Measurements from ENCODE around the gene FCER2. TPM values are rescaled to one million over a fixed set of nuclear protein-coding genes. Genes with fewer than 3 reads are reported as not detected.

Gene FCER2
- total and polyA plus RNA-seq, 3 donors from 2014 or later = 0.79 to 1.1 (median 0.87) TPM

GRCh38 chr19:7689165-7689564, 12.8 kb downstream of the FCER2 start:
- no peak for DNase-seq
- no peak overlapping the region for H3K27ac ChIP-seq
- no peak overlapping the region for H3K4me3 ChIP-seq
- no peaks in the 10 kb centered on the region for H3K36me3 ChIP-seq (ENCODE audit: low read depth, missing control alignments)
- intact Hi-C loops (cut with DNase I; ENCODE audit: low total_unique reads) = no loop called here
- TF ChIP-seq CTCF (IDR thresholded peaks at IDR 0.05) (no peak), POLR2A (IDR thresholded peaks at IDR 0.05) (no peak)
- H3K9me3 ChIP-seq = no peaks in the 10 kb centered on the region
- H3K4me1 ChIP-seq = no peaks in the 10 kb centered on the region
- 50 to 61% methylated on average over 8 to 23 of the region's 23 CpGs for WGBS, 2 donors
- no peaks in the 10 kb centered on the region for H3K27me3 ChIP-seq

DNA sequence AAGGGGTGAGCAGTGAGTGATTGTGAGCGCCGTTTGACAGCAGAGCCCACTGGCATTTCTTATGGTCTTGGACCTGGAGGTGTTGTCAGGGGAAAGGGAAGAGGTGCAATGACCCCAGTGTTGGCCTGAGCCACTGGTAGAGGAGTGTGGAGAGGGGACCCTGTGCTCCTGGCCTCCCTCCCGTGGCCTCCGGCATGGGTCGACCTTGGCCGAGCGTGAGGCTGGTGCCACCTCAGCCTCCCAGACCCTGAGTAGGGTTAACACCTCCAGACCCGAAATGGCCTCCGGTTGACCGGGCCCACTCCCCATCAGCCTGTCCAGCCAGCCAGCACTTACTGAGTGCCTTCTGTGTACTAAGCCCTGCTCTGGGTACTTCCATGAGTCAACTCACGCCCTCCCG, 14.8 kb downstream of the FCER2 start:
- Histone ChIP-seq H3K4me1 (no peaks in the 10 kb centered on the region), H3K9me3 (no peaks in the 10 kb centered on the region), H3K27me3 (no peaks in the 10 kb centered on the region), H3K4me3 (no peak overlapping the region), H3K36me3 (ENCODE audit: low read depth, missing control alignments) (no peaks in the 10 kb centered on the region), H3K27ac (no peak overlapping the region)
- TF ChIP-seq CTCF (IDR thresholded peaks at IDR 0.05) = no peak
- no peak for TF ChIP-seq POLR2A (IDR thresholded peaks at IDR 0.05)
- 82 to 95% methylated on average over 5 to 12 of the region's 12 CpGs for WGBS, 2 donors
- intact Hi-C loops (cut with DNase I; ENCODE audit: low total_unique reads) = no loop called here
- no peak for DNase-seq

DNA sequence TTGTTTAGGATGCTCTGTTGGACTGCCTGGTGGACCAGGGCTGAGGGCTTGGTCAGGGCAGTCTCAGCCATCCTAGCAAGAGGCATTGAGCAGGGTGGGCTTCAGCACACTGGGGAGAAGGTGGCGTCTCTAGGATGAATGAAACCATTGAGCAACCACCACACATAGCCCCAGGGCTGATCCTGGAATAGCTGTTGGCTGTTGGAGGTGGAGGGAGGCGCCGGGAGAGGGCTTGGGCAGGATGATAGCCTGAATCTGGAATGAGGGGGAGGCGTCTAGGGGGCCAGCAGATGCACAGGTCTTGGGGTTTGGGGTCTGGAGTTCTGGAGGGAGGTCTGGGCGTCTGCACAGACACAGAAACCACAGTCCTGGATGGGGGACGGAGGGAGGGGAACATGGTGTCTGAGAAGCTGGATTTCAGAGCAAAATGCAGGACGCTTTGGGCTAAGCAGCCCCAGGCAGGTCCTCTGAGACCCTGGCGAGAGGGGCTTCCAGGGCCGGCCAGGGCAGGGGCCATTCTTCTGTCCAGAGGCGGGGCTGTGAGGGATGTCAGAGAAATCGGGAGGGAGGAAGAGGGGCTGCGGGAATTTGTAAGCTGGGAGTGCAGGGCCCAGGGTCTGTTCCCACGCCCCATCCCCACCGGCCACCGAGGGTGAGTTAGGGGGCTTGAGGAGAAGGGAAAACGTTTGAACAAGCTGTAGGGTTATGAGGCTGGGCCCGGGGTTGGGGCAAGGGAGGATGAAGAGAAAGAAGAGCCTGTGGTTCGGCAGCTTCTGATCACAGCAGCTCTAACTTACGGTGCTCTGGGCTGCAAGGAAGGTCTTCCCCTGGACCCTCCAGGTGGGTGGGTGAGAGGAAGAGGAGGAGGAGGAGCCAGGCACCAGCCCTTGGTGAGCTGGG, 16.1 kb downstream of the FCER2 start:
- Histone ChIP-seq H3K27me3 (no peaks in the 10 kb centered on the region), H3K36me3 (ENCODE audit: low read depth, missing control alignments) (no peaks in the 10 kb centered on the region), H3K27ac (no peak overlapping the region), H3K9me3 (no peaks in the 10 kb centered on the region), H3K4me3 (no peak overlapping the region), H3K4me1 (peaks cover 7% of the 10 kb centered on the region)
- no peak for TF ChIP-seq POLR2A (IDR thresholded peaks at IDR 0.05)
- TF ChIP-seq CTCF (IDR thresholded peaks at IDR 0.05) = no peak
- no peak for DNase-seq
- WGBS, 2 donors = 35 to 56% methylated on average over 19 of the region's 19 CpGs
- intact Hi-C loops (cut with DNase I; ENCODE audit: low total_unique reads) = no loop called here

DNA sequence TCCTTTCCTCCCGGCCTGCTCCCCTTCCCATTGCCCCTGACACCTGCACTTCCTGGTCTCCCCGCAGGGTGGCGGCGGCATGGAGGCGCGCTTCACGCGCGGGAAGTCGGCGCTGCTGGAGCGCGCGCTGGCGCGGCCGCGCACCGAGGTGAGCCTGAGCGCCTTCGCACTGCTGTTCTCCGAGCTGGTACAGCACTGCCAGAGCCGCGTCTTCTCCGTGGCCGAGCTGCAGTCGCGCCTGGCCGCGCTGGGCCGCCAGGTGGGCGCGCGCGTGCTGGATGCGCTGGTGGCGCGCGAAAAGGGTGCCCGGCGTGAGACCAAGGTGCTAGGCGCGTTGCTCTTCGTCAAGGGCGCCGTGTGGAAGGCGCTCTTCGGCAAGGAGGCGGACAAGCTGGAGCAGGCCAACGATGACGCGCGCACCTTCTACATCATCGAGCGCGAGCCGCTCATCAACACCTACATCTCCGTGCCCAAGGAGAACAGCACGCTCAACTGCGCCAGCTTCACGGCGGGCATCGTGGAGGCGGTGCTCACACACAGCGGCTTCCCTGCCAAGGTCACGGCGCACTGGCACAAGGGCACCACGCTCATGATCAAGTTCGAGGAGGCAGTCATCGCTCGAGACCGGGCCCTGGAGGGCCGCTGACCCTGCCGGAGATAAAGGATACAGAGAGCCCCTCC, 19.6 kb downstream of the FCER2 start:
- H3K9me3 ChIP-seq = no peaks in the 10 kb centered on the region
- TF ChIP-seq POLR2A (IDR thresholded peaks at IDR 0.05) (no peak), CTCF (IDR thresholded peaks at IDR 0.05) (peak in 1 of 3 experiments; percentile 29)
- no peak overlapping the region for H3K27ac ChIP-seq
- no peak for DNase-seq
- intact Hi-C loops (cut with DNase I; ENCODE audit: low total_unique reads) = no loop called here
- H3K36me3 ChIP-seq (ENCODE audit: low read depth, missing control alignments) = no peaks in the 10 kb centered on the region
- peak overlapping the region; percentile 98 to 100 for H3K4me3 ChIP-seq
- 56 to 67% methylated on average over 68 to 74 of the region's 74 CpGs for WGBS, 2 donors
- no peaks in the 10 kb centered on the region for H3K27me3 ChIP-seq
- peaks cover 11% of the 10 kb centered on the region for H3K4me1 ChIP-seq
